HG02840 (cell line): ENCODE measurements around the gene PAPSS2.
"Not testable (repeated sequence)": the region's sequence is repeated elsewhere in the genome, so short reads cannot be mapped to it uniquely, and the experiment has no call there.

Experiments
- ATAC-seq: cut with Tn5 transposase; IDR thresholded peaks from one replicate; pipeline ENCODE4 v1.9.1; 2021; ENCODE audit warnings: mild to moderate bottlenecking, moderate library complexity, moderate number of reproducible peaks; ENCODE audit not compliant: unreplicated experiment, low FRiP score

The PAPSS2 gene

DNA sequence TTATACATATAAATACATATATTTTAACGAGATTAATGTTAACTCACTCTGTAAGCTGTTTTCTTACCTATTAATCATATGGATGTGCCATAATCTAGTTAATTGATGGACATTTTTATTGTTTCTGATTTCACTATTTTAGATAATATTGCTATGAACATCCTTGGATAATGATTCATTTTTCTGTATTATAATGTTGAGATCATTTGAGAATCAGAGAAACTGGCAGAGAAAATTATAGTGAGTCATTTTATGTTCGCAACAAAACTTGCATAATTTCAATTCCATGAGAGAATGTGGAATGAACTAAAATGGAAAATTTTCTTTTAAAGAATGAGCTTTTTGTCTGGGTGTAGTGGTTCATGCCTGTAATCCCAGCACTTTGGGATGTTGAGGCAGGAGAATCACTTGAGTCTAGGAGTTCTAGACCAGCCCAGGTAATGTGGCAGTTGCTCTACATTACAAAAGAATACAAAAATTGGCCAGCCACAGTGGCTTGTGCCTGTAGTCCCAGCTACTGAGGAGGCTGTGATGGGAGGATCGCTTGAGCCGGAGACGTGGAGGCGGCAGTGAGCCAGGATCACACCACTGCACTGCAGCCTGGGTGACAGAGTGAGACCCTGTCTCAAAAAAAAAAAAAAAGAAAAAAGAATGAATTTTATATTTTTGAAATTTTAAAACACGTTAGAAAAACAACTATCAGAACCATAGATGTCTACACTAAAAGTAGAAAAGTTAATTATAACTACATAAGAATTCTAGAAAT lies 40.5 kb downstream of the PAPSS2 start:
- no peak for ATAC-seq

GRCh38 chr10:87702260-87702972 lies 42.7 kb downstream of the PAPSS2 start:
- ATAC-seq, result no peak

GRCh38 chr10:87702973-87703294 lies 43.3 kb downstream of the PAPSS2 start:
- no peak for ATAC-seq

DNA sequence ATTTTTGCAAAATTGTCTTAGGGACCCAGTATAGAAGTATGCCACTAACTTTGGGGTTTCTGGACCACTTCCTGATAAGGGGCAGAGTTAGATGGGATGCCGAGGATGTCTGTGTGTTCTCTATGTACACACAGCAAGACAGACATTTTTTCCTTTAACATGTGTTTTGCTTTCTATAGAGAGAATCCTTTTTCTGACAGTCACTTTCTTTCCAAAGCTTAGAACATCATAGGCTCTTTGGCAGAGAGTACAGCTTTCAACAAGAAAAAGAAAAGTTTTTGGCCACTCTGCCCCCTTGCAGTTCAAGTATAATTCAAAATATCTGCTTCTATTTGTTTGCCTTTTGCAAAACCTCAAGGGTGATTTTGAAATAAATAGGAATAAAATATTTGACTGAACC lies 44.1 kb downstream of the PAPSS2 start:
- ATAC-seq, result no peak

GRCh38 chr10:87705339-87705738 lies 45.7 kb downstream of the PAPSS2 start:
- ATAC-seq, result no peak

GRCh38 chr10:87706731-87707130 lies 47.1 kb downstream of the PAPSS2 start:
- ATAC-seq, result no peak

DNA sequence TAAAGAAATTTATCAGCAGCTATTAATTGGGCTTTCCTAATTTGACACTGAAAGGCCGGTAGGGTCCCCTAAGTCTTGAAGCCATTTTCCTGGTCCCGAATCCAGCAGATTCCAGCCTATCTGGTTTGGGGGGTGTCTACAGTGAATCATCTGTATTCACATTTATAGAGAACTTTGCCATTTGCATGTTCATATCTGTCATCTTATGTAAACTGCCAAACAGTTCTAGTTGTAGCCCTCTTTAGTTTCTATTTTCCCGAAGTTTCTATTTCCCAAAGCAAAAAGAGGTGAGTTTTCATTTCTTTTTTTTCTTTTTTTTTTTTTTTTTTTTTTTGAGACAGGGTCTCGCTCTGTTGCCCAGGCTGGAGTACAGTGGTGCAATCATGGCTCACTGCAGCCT lies 47.6 kb downstream of the PAPSS2 start:
- no peak for ATAC-seq

DNA sequence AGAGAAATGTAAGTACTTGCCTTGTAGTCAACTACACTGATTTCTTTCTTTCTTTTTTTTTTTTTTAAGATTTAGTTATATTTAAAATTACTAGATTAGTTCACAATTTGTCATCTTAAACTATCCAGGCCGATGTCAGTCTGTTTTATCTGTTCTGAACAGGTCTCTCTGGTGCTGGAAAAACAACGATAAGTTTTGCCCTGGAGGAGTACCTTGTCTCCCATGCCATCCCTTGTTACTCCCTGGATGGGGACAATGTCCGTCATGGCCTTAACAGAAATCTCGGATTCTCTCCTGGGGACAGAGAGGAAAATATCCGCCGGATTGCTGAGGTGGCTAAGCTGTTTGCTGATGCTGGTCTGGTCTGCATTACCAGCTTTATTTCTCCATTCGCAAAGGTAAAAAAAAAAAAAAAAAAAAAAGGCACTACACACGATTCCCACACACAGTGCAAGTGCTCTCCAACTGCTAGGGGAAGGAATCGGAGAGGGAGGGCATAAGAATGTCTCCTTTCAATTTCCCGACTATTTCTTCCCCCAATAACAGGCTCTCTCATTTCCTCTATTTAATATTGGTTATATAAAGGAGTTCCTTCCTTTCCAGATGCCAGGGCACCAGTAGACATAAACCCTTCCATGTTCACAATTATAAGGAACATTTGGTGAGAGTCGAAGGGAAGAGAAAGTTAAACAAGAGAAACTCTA lies 53.4 kb downstream of the PAPSS2 start:
- no peak for ATAC-seq

GRCh38 chr10:87713707-87714106 lies 54.0 kb downstream of the PAPSS2 start:
- no peak for ATAC-seq

GRCh38 chr10:87715552-87716347 lies 56.1 kb downstream of the PAPSS2 start:
- no peak for ATAC-seq

- ATAC-seq, result no peak
These were observed 56.6 kb downstream of the PAPSS2 start for GRCh38 chr10:87716348-87716670.

GRCh38 chr10:87720665-87721064 lies 61.0 kb downstream of the PAPSS2 start:
- ATAC-seq, result no peak

DNA sequence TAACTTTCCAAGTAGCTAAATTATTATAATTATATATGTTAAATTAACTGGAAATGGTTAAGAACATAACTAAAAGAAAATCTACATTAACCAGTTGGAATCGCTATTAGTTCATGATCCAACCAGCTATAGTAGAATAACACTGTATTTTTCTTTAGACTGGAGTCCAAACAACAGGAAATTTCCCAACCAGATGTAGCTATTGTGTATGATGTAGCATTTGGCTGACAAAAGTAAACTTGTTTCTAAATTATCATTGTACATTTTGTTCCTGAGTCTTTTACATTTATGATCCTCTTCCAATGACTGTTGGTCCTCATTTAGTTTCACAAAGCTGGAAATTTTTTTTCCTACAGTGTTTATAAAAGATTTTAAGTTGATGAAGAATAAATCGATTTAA lies 62.1 kb downstream of the PAPSS2 start:
- ATAC-seq, result no peak

DNA sequence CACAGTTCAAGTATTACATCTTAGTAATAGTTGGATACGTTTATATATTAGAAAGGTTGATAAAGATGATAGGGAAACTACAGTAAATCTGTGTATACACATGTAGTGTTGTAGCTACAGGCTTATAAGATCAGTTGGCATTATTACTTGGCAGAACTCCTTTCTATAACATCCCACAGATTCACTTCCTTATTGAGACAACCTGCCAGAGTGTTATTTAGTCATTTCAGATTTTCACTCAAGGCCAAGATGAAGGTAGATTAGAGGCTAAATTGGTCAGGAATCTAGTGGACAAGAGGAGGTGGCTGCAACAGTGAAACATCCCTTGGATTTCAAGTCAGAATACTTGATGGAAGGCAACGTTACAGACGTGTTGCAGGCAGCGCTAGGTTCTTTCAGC lies 63.0 kb downstream of the PAPSS2 start:
- ATAC-seq, result no peak

DNA sequence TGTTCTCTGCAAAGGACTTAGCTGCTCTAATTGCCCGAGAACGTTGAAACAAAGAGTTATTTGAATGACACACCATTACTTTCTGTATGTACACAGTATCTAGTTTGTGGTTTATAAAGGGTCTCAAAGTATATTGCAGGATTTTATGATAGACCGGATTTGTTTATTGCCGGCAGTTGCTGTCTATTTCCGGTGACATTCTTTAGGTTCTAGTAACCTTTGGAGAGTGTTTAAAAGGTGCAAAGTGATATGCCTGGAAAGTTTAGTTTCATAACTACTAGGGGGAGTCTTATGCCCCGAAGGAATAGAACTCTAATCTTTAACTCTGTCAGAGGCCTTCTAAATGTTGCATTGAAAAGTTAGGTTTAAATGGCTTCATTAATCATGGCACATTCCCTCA lies 63.8 kb downstream of the PAPSS2 start:
- no peak for ATAC-seq

GRCh38 chr10:87724789-87725188 lies 65.1 kb downstream of the PAPSS2 start:
- ATAC-seq, result no peak

DNA sequence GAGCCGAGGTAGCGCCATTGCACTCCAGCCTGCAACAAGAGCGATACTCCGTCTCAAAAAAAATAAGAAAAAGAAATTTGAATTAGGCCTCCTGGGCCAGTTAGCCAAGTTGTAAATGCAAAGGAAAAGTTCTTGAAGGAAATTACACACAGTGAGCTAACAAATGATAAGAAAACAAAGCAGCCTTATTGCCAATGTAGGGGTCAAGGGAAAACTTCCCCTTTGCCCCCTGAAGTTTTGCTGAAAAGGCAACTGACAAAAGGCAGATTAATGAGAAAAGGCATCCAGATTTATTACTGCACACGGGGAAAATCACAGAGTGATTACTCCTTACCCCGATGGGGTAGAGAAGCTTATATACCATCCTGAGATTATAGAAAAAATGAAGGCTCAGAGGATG lies 70.3 kb downstream of the PAPSS2 start:
- no peak for ATAC-seq

GRCh38 chr10:87733081-87733480 lies 73.4 kb downstream of the PAPSS2 start:
- no peak for ATAC-seq

DNA sequence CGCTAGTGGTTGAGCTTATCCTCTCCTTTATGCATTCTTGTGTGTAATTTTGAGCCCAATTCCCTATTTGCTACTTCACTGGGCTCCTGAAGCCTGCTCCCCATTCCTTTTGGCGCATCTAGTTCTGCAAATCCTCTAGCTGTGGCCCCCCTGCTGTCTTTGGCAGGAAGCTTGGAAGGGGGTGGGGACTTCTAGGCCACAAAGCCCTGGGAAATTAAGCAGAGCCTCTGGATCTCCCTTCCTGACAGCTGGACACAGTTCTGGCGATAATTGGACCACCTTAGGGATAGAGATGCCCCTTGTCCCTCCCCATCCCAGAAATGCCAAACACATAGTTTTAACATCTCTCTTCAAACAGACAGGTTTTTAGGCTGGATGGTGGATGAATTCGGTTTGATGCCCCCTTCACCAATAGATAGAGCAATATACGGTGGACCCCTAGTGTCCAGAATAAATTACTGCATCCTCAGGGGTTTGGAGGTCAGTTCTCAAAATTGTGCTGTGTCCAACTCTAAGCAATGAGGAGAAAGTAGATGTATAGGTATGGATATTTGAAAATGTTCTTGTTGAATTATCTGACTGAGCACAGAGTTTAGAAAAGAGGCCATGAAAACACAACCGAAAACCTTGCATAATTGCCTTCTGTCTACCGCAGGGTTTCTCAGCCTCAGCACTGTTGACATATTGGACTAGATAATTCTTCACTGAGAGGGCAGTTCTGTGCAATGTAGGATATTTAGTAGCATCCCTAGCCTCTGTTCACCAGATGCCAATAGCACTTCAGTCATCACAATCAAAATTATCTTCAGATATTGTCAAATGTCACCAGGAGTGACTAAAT lies 75.5 kb downstream of the PAPSS2 start:
- no peak for ATAC-seq

DNA sequence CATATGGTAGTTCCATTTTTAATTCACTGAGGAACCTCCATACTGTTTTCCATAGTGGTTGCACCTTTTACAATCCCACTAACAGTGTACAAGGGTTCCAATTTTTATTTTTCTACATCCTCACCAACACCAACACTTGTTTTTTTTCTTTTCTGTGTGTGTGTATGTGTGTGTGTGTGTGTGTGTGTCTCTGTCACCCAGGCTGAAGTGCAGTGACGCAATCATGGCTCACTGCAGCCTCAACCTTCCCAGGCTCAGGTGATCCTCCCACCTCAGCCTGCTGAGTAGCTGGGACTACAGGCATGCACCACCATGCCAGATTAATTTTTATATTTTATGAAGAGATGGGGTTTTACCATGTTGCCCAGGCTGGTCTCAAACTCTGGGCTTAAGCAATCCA lies 78.6 kb downstream of the PAPSS2 start:
- not testable (repeated sequence) for ATAC-seq
